Coronary artery (tissue), 2 donors: Measurements from ENCODE around the gene CACNA2D3.

Experiments
- DNase-seq: peaks from one replicate; pipeline ENCODE4 v3.0.0-alpha.2; 2017; ENCODE audit warnings: low spot score
- H3K27ac ChIP-seq, 2 donors: fragments of 200-600 bp; sonication (generic); one replicate each; pipeline ENCODE4 v1.5.1; 2016 to 2019
- H3K4me3 ChIP-seq: fragments of 200-600 bp; sonication (generic); 2 replicates; pipeline ENCODE4 v1.5.1; 2016; ENCODE audit warnings: mild to moderate bottlenecking, moderate library complexity
- TF ChIP-seq, protein P1 (sequence below): fragments of 200-600 bp; sonication (generic); IDR thresholded peaks from one replicate; pipeline ENCODE4 v1.5.1; 2019; ENCODE audit warnings: antibody characterized with exemption

The CACNA2D3 gene

GRCh38 chr3:54211097-54211496, 88.7 kb downstream of the CACNA2D3 start:
- H3K4me3 ChIP-seq = no peak overlapping the region
- TF ChIP-seq, protein P1, sequence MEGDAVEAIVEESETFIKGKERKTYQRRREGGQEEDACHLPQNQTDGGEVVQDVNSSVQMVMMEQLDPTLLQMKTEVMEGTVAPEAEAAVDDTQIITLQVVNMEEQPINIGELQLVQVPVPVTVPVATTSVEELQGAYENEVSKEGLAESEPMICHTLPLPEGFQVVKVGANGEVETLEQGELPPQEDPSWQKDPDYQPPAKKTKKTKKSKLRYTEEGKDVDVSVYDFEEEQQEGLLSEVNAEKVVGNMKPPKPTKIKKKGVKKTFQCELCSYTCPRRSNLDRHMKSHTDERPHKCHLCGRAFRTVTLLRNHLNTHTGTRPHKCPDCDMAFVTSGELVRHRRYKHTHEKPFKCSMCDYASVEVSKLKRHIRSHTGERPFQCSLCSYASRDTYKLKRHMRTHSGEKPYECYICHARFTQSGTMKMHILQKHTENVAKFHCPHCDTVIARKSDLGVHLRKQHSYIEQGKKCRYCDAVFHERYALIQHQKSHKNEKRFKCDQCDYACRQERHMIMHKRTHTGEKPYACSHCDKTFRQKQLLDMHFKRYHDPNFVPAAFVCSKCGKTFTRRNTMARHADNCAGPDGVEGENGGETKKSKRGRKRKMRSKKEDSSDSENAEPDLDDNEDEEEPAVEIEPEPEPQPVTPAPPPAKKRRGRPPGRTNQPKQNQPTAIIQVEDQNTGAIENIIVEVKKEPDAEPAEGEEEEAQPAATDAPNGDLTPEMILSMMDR = no peak
- DNase-seq = no peak
- H3K27ac ChIP-seq = no peak overlapping the region

- TF ChIP-seq, protein P1 = no peak
- Histone ChIP-seq H3K27ac (no peak overlapping the region), H3K4me3 (no peak overlapping the region)
- DNase-seq = no peak
These were observed 90.4 kb downstream of the CACNA2D3 start for GRCh38 chr3:54212723-54213122.

DNA sequence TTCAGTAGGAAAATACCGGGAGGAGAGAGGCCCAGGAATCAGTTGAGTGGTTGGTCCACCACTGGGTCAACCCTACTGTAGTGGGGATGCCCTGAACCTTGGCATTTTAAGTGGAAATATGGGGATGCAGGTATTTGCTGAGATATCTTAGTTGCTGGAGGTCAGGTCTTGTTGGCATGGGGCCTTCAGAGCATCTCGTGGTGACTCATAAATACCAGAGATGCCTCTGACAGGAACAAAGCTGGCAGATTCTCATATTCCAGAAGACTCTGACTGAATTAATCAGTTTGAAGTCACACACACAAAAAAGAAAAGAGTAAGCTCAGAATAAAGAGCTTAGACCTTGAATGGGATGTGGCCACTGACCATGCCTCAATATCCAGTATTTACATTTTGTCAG, 91.6 kb downstream of the CACNA2D3 start:
- no peak for DNase-seq
- H3K4me3 ChIP-seq = no peak overlapping the region
- TF ChIP-seq, protein P1 = no peak
- no peak overlapping the region for H3K27ac ChIP-seq

GRCh38 chr3:54214845-54215244, 92.5 kb downstream of the CACNA2D3 start:
- H3K27ac ChIP-seq = no peak overlapping the region

DNA sequence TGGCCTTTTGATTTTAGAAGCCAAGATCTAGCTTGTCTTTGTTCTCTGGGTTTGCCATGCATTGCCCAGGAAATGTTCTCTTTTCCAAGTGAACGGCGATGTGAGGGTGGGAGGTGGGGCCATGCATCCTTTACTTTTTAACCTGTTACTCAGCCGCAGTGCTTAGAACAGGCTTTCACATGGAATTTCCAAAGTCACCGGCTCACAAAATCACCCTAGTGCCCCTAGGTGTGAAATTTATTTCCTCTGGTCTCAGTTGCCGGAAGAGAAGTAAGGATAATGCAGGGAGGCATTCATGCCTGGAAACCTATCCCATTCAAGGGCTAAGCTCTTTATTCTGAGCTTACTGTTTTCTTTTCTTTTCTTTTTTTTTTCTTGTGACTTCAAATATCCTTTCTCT, 93.2 kb downstream of the CACNA2D3 start:
- TF ChIP-seq, protein P1 = no peak
- DNase-seq = no peak
- H3K4me3 ChIP-seq = no peak overlapping the region
- H3K27ac ChIP-seq = no peak overlapping the region

More at GRCh38 chr3:54214845-54215244, 92.5 kb downstream of the CACNA2D3 start:
- TF ChIP-seq, protein P1 = no peak
- no peak for DNase-seq
- H3K4me3 ChIP-seq = no peak overlapping the region

- DNase-seq = no peak
- Histone ChIP-seq H3K27ac (no peak overlapping the region), H3K4me3 (no peak overlapping the region)
- TF ChIP-seq, protein P1 = no peak
These were observed 95.5 kb downstream of the CACNA2D3 start for GRCh38 chr3:54217828-54218227.

GRCh38 chr3:54222316-54222715, 100.0 kb downstream of the CACNA2D3 start:
- Histone ChIP-seq H3K27ac (no peak overlapping the region), H3K4me3 (no peak overlapping the region)
- TF ChIP-seq, protein P1 = no peak
- DNase-seq = no peak
